ENCODE data around the gene CHCHD3.
"Not testable (repeated sequence)": the region's sequence is repeated elsewhere in the genome, so short reads cannot be mapped to it uniquely, and the experiment has no call there.

CHCHD3 gene

GRCh38 chr7:132950725-132951124, 131.2 kb downstream of the CHCHD3 start:
- no peaks in the 10 kb centered on the region for H3K9me3 Mint-ChIP-seq
- H3K27me3 Mint-ChIP-seq = no peaks in the 10 kb centered on the region
- H3K27ac Mint-ChIP-seq = no peak overlapping the region
- H3K4me1 Mint-ChIP-seq = no peaks in the 10 kb centered on the region
- peaks cover 3% of the 10 kb centered on the region for H3K36me3 Mint-ChIP-seq
- CTCF ChIA-PET = no interaction called here
- DNase-seq = no peak
- H3K4me3 Mint-ChIP-seq = no peak overlapping the region

DNA sequence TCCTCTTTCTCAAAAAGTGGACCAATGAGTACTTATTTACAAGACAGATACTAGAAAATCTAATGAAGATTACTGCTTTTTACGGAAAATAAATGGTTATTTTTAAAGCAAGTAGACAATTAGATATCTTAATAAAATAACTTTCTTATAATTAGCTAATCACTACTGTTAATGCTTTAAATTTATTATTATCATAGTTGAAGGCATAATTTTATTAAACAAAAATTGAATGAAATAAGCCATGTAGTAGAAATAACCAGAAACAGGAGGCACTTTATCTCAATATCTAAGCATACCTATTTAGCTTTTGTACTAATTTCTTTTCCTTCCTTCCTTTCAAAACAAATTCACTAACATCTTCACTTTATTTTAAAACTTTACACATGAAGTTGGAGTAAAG, 134.9 kb downstream of the CHCHD3 start:
- H3K27me3 Mint-ChIP-seq = no peaks in the 10 kb centered on the region
- no peaks in the 10 kb centered on the region for H3K9me3 Mint-ChIP-seq
- CTCF ChIA-PET = no interaction called here
- no peak overlapping the region for H3K27ac Mint-ChIP-seq
- H3K4me3 Mint-ChIP-seq = no peak overlapping the region
- H3K4me1 Mint-ChIP-seq = no peaks in the 10 kb centered on the region
- peaks cover 3% of the 10 kb centered on the region for H3K36me3 Mint-ChIP-seq
- DNase-seq = no peak

DNA sequence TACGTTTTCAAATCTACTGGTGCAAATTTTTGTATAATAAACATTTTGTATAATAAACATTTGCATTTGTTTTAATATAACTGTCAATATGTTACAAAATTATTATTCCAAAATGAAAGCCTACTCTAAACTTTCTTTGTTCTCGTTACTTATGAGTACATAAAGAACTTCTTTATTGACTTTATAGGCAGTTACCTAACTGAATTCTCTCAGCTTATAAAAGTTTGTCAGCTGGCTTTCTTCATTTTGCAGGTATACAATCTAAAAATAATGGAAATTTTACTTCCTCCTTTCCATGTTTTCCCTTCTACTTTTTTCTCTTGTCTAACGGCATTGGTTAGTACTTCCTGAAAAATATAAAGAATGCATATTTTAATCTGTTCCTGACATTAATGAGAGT, 137.1 kb downstream of the CHCHD3 start:
- no peaks in the 10 kb centered on the region for H3K4me1 Mint-ChIP-seq
- H3K36me3 Mint-ChIP-seq = peaks cover 8% of the 10 kb centered on the region
- H3K4me3 Mint-ChIP-seq = no peak overlapping the region
- H3K27me3 Mint-ChIP-seq = no peaks in the 10 kb centered on the region
- CTCF ChIA-PET = no interaction called here
- H3K9me3 Mint-ChIP-seq = no peaks in the 10 kb centered on the region
- no peak overlapping the region for H3K27ac Mint-ChIP-seq
- DNase-seq = no peak

DNA sequence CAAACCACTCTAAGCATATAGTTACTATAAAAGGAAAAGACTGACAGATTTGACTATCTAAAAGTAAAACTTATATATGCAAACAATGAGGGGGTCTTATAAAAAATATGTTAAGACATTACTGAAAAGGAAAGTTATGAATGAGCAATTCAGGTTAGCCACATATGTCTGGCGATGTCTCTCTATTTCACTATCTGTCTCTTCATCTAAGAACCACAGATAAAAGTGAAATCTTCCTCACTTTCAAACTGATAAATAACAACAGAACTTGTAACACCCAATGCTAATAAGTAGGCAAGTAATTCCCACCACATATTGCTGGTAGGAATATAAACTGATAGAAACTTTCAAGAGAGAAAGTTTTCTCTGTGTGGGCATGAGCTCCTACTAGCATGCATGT, 138.2 kb downstream of the CHCHD3 start:
- DNase-seq = no peak
- Mint-ChIP-seq H3K27me3 (no peaks in the 10 kb centered on the region), H3K27ac (no peak overlapping the region), H3K4me1 (no peaks in the 10 kb centered on the region), H3K4me3 (no peak overlapping the region), H3K9me3 (no peaks in the 10 kb centered on the region), H3K36me3 (peaks cover 11% of the 10 kb centered on the region)
- CTCF ChIA-PET = no interaction called here

- H3K4me1 Mint-ChIP-seq = no peaks in the 10 kb centered on the region
- CTCF ChIA-PET = no interaction called here
- DNase-seq = no peak
- no peaks in the 10 kb centered on the region for H3K27me3 Mint-ChIP-seq
- H3K4me3 Mint-ChIP-seq = no peak overlapping the region
- no peaks in the 10 kb centered on the region for H3K9me3 Mint-ChIP-seq
- H3K27ac Mint-ChIP-seq = no peak overlapping the region
- H3K36me3 Mint-ChIP-seq = peaks cover 10% of the 10 kb centered on the region
These were observed 139.2 kb downstream of the CHCHD3 start for GRCh38 chr7:132942701-132943100.

DNA sequence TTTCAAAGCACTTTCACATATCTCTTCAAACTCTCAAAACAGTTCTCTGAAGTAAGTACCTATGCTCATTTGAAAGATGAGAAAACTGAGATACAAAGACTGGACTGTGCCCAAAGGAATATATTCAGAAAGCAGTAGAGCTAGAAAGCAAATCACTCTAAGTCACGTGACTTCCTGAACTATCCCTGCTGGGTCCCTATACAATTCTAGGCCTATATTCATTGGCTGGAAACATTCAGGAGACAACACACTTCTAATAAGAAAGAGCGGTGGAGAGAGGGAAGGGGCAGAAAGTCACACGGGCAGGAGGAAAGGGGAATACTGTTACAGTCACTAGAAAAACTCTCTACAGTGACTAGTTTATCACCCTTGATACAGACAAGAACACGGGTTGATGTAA, 140.0 kb downstream of the CHCHD3 start:
- H3K27me3 Mint-ChIP-seq = no peaks in the 10 kb centered on the region
- H3K9me3 Mint-ChIP-seq = no peaks in the 10 kb centered on the region
- no peaks in the 10 kb centered on the region for H3K4me1 Mint-ChIP-seq
- H3K27ac Mint-ChIP-seq = no peak overlapping the region
- peaks cover 10% of the 10 kb centered on the region for H3K36me3 Mint-ChIP-seq
- no peak overlapping the region for H3K4me3 Mint-ChIP-seq
- DNase-seq = no peak
- CTCF ChIA-PET = no interaction called here

GRCh38 chr7:132941428-132941827, 140.5 kb downstream of the CHCHD3 start:
- CTCF ChIA-PET = no interaction called here
- Mint-ChIP-seq H3K4me3 (no peak overlapping the region), H3K27ac (no peak overlapping the region)

GRCh38 chr7:132940084-132940483, 141.8 kb downstream of the CHCHD3 start:
- CTCF ChIA-PET = no interaction called here
- DNase-seq = no peak
- Mint-ChIP-seq H3K4me1 (no peaks in the 10 kb centered on the region), H3K4me3 (no peak overlapping the region), H3K27ac (no peak overlapping the region), H3K9me3 (peaks cover 4% of the 10 kb centered on the region), H3K36me3 (peaks cover 15% of the 10 kb centered on the region), H3K27me3 (no peaks in the 10 kb centered on the region)

More at GRCh38 chr7:132941428-132941827, 140.5 kb downstream of the CHCHD3 start:
- no peaks in the 10 kb centered on the region for H3K4me1 Mint-ChIP-seq
- DNase-seq = no peak
- peaks cover 10% of the 10 kb centered on the region for H3K36me3 Mint-ChIP-seq
- no peaks in the 10 kb centered on the region for H3K9me3 Mint-ChIP-seq
- H3K27me3 Mint-ChIP-seq = no peaks in the 10 kb centered on the region

GRCh38 chr7:132939495-132939894, 142.4 kb downstream of the CHCHD3 start:
- Mint-ChIP-seq H3K27me3 (no peaks in the 10 kb centered on the region), H3K36me3 (peaks cover 15% of the 10 kb centered on the region), H3K4me1 (no peaks in the 10 kb centered on the region), H3K27ac (no peak overlapping the region), H3K4me3 (no peak overlapping the region), H3K9me3 (peaks cover 4% of the 10 kb centered on the region)
- CTCF ChIA-PET = no interaction called here
- no peak for DNase-seq

GRCh38 chr7:132937286-132937685, 144.6 kb downstream of the CHCHD3 start:
- Mint-ChIP-seq H3K36me3 (peaks cover 15% of the 10 kb centered on the region), H3K9me3 (peaks cover 4% of the 10 kb centered on the region), H3K4me1 (no peaks in the 10 kb centered on the region), H3K27ac (no peak overlapping the region), H3K27me3 (no peaks in the 10 kb centered on the region), H3K4me3 (no peak overlapping the region)
- CTCF ChIA-PET = no interaction called here
- no peak for DNase-seq

GRCh38 chr7:132935608-132936007, 146.3 kb downstream of the CHCHD3 start:
- no peak for DNase-seq
- H3K36me3 Mint-ChIP-seq = peaks cover 14% of the 10 kb centered on the region
- peaks cover 4% of the 10 kb centered on the region for H3K9me3 Mint-ChIP-seq
- CTCF ChIA-PET = no interaction called here
- H3K27ac Mint-ChIP-seq = no peak overlapping the region
- no peak overlapping the region for H3K4me3 Mint-ChIP-seq
- no peaks in the 10 kb centered on the region for H3K4me1 Mint-ChIP-seq
- no peaks in the 10 kb centered on the region for H3K27me3 Mint-ChIP-seq

DNA sequence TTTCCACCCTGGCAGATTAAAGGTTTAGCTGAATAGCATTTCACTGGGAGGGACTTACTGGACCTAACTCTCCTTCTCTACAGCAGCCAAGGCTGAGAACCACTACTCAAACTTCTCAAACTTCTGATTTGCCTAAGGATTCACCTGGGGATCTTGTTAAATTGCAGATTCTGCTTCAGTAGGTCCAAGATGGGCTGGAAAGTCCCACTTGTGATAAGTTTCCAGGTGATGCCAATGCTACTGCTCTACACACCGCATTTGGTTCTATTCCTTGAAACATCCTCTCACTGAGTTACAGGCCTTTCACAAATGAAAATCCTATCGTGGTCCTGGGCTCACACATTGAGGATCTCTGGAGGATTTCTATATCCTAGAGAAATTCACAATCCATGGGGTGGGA, 147.9 kb downstream of the CHCHD3 start:
- CTCF ChIA-PET = no interaction called here
- no peak overlapping the region for H3K27ac Mint-ChIP-seq
- peaks cover 17% of the 10 kb centered on the region for H3K36me3 Mint-ChIP-seq
- no peak overlapping the region for H3K4me3 Mint-ChIP-seq
- no peak for DNase-seq
- peaks cover 4% of the 10 kb centered on the region for H3K9me3 Mint-ChIP-seq
- no peaks in the 10 kb centered on the region for H3K27me3 Mint-ChIP-seq
- no peaks in the 10 kb centered on the region for H3K4me1 Mint-ChIP-seq

DNA sequence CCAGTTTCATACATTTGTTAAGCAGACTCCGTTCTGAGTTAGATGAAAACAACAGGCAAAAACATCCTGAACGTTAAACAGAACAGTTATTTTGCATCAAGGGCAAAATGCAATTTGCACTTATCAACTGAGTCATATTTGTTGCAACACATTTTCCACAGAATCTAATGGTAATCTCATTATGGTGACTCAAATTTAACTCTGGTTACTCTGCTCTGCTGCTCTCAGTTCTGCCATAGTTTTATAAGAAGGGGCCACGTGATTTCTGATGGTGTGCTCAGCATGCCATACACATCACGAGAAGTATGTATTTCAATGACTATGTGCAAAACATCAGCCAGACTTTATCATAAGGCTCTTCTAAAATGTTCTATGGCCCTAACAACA, 148.8 kb downstream of the CHCHD3 start:
- Mint-ChIP-seq H3K9me3 (peaks cover 4% of the 10 kb centered on the region), H3K27ac (no peak overlapping the region), H3K4me3 (no peak overlapping the region), H3K36me3 (peaks cover 14% of the 10 kb centered on the region), H3K27me3 (no peaks in the 10 kb centered on the region), H3K4me1 (no peaks in the 10 kb centered on the region)
- CTCF ChIA-PET = no interaction called here
- no peak for DNase-seq

- DNase-seq = no peak
- Mint-ChIP-seq H3K9me3 (peaks cover 4% of the 10 kb centered on the region), H3K27ac (no peak overlapping the region), H3K27me3 (no peaks in the 10 kb centered on the region), H3K4me3 (no peak overlapping the region), H3K4me1 (no peaks in the 10 kb centered on the region), H3K36me3 (peaks cover 14% of the 10 kb centered on the region)
- CTCF ChIA-PET = no interaction called here
These were observed 149.4 kb downstream of the CHCHD3 start for GRCh38 chr7:132932296-132933071.

- no peak overlapping the region for H3K4me3 Mint-ChIP-seq
- no peak for DNase-seq
- H3K27ac Mint-ChIP-seq = no peak overlapping the region
- peaks cover 2% of the 10 kb centered on the region for H3K9me3 Mint-ChIP-seq
- H3K36me3 Mint-ChIP-seq = peaks cover 18% of the 10 kb centered on the region
- CTCF ChIA-PET = no interaction called here
- no peaks in the 10 kb centered on the region for H3K27me3 Mint-ChIP-seq
- no peaks in the 10 kb centered on the region for H3K4me1 Mint-ChIP-seq
These were observed 151.0 kb downstream of the CHCHD3 start for GRCh38 chr7:132930881-132931280.

- not testable (repeated sequence) for H3K27ac Mint-ChIP-seq
- CTCF ChIA-PET = interaction anchor here (0.7 kb wide), 1 partner anchor 206 kb away, joined by 3 read pairs; no protein-coding TSS in a partner anchor
These were observed 151.9 kb downstream of the CHCHD3 start for GRCh38 chr7:132929944-132930343.

More at GRCh38 chr7:132929944-132930343, 151.9 kb downstream of the CHCHD3 start:
- not testable (repeated sequence) for H3K4me3 Mint-ChIP-seq, H3K9me3 Mint-ChIP-seq, DNase-seq, H3K4me1 Mint-ChIP-seq, H3K27me3 Mint-ChIP-seq
- peaks cover 13% of the 10 kb centered on the region for H3K36me3 Mint-ChIP-seq
